ENCODE measurements around the gene TTC34.
"Not testable (repeated sequence)": the region's sequence is repeated elsewhere in the genome, so short reads cannot be mapped to it uniquely, and the experiment has no call there.

GRCh38 chr1:2687174-2687591, 114.3 kb downstream of the TTC34 start:
- TF ChIP-seq CTCF (IDR thresholded peaks at IDR 0.05); CDX4 (CRISPR knock-in tag; IDR thresholded peaks at IDR 0.05; ENCODE audit: borderline replicate concordance): not testable (repeated sequence)
